NCI-H510A (cell line): ENCODE data around the gene TMEM92.
A peak's percentile ranks its signal among the peaks of the same experiment; 100 is the strongest.
"Not testable (repeated sequence)": the region's sequence is repeated elsewhere in the genome, so short reads cannot be mapped to it uniquely, and the experiment has no call there.

Experiments used
- DNase-seq: peaks from one replicate; lab custom pipeline; 2025; lab: John Stamatoyannopoulos, UW

The TMEM92 gene

GRCh38 chr17:50301891-50302584 is 27.8 kb downstream of the TMEM92 start:
- no peak for DNase-seq

- DNase-seq = no peak
Observed at GRCh38 chr17:50303051-50303450, 28.8 kb downstream of the TMEM92 start.

DNA sequence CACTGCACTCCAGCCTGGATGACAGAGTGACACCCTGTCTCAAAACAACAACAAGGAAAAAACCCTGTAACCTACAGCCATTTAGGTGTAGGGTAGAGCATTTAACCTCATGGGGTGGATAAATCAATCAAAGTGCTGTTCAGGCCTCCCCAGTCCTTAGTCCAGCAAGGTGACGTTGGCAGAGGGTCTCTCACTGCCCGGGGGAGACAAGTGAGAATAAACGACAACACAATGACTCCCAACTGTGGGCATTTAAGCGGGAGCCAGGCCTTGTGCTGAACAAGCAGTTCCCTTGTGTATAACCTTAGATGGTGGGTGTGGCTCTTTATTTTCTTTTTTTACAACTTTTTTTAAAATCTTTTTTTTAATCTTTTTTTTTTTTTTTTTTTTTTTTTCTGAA is 29.3 kb downstream of the TMEM92 start:
- DNase-seq = no peak

DNA sequence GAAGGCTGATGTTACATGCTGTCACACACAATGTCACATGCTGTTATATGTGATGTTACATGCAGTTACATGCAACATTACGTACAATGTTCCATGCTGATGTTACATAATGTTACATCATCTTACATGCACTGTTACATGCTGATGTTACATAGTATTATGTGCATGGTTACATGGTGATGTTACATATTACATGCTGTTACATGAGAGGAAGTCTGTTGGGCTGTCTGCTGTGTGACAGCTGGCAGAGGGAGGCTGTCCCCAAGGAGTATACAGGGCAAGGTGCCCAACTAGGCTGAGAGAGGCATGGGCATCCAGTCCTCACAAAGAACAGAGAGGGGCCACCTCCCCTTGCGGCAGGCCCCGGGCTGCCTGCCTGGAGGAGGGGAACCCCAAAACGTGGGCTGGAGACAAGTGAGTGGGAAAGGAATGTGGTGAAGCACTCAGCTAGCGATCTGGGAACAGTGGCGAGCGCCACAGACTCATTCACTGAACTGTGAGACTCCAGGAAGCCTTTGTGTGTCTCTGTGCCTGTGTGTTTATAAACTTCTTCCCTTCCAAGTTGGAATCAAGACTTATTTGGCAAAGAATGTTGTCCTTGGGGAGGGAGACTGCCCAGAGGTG is 30.6 kb downstream of the TMEM92 start:
- no peak for DNase-seq

- DNase-seq = no peak
Observed at GRCh38 chr17:50307654-50308053, 33.4 kb downstream of the TMEM92 start.

DNA sequence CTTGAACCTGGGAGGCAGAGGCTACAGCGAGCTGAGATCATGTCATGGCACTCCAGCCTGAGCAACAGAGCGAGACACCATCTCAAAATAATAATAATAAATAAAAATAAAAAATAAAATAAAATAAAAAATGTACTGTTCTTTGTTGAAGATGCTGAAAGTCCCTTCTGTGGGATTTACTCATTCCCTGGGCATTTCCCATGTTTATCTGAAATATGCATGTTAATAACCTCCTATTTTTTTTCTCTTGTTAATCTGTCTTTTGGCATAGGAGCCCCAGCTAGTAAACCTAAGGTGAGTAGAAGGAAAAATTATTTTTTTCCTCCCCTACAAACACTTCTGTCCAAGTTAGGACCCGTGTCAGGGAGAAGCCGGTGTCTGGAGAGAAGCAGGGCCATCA is 34.4 kb downstream of the TMEM92 start:
- no peak for DNase-seq

DNA sequence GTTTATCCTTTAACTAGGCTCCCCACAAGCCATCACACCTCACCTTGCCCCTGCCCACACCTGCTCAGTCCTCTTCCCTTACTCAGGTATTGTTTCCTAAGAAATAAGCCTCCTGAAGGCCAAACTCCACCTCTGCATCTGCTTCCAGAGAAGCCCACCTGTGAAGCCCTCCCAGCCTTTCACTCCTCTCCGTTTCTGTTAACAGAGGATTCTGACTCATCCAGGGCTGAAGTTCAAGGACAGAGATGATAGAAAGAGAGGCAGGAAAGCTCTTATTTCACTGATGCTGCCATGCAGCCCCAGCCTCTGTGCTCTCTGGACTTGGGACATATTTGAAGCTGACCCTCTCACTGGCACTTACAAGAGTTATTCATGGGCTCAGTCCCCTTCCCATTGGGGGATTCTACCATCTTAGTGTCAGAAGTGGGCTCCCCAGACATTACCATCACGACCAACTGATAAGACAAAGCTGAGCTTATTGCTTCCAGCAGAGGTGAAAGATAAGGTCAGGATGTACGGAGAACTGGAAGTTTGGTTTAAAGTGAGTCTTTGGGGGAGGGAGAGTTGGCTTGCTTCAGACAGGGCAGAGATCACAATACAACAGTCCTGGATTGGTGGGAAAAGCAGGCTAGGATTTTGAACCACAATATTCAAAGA is 36.3 kb downstream of the TMEM92 start:
- DNase-seq = no peak

DNA sequence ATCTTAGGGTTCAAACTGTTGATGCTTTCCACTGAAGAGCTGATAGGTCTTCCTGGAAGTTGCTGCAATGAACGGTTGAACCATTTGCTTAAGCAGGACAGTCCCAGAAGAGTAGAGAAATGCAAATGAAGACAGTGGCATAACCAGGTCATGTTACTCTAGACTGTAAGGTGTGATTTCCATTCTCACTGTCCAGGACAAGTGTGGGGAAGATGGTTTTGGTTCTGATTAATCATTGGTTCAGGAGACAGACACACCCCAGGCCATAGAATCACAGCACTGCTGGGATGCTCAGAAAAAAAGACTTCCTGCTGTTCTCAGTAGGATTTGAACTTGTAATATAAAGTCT is 36.8 kb downstream of the TMEM92 start:
- DNase-seq = no peak

DNA sequence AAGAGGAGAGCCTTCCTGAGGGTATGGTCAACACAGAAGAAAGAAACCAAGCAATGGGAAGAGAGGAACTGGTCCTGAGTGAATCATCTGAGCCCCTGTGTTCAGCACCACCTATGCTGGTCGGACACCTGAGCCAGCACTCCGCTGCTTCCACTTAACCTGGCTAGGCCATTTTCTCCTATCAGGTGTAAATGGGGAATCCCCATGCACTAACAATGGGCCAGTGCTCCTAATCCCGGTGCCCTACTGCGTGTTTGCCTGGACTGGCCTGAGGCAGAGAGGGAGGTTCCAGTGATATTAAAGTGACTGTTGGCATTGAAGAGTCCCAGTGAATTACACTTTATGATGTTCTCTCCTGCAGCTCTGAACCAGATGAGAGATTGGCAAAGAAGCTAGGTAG is 37.2 kb downstream of the TMEM92 start:
- no peak for DNase-seq

DNA sequence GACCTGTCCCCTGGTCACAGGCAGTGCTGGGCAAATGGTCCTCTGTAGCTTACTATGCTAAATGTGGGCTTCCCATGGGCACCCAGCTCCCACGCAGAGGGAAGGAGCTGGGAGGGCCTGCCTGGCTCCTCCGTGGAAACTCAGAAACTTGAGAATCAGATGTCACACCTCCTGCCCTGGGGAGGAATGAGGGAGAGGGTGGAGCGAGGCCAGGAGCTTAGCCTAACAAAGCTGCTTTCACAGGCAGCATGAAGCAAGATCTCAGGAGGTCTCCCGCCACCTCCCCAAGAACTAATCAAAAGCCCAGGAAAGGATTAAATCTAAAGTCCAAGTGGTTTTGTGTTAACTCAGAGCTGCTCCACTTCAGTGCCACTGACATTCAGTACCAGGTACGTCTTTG is 38.0 kb downstream of the TMEM92 start:
- DNase-seq = no peak

DNA sequence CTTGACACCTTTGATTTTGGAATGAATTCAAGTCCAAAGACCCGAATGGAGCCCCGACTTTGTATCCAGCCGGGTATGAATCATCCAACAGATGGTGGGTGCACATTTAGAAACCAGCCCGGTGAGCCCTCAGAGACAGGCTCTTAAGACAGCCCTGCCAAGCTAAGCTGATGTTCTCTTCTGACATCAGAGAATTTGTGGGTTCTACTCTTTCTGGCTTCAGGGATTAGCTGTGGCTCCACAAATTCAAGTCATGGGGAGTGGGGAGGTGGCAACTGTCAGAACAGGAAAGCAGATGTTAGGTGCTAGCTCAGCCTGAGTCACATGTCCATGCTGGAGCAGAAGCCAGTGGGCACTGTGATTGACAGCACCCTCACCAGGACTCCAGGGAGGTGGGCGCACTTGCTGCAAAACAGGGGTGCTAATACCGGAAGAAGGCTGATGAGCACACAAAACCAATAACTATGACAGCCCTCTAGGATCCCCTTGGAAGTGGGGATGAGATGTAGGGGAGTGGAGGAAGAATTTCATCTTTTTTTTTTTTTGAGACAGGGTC is 40.3 kb downstream of the TMEM92 start:
- DNase-seq = no peak

DNA sequence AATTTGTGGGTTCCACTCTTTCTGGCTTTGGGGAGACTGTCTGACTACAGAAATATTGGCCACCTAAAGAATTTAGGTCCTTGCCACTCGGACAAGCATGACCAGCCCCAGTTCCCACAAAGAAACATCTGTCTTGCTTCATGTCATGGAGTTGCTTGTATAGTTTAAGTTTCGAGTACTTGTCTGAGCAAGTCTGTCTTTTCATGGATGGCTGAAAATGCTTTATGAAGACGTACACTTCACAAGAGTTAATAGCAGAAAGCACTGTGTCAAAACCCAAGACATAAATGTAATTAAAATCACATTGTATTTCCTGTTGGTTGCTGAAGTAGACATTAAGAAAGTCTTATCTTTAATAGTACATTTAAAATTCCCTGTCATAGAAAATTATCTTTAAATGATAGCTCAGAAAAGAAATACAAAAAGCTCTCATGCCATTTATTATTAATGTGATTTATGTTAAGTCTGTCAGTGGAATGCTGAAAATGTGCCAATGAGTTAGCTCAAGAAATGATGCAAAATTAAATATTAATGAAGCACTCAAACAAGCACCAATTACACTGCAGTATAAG is 41.8 kb downstream of the TMEM92 start:
- DNase-seq = peak; percentile 42

DNA sequence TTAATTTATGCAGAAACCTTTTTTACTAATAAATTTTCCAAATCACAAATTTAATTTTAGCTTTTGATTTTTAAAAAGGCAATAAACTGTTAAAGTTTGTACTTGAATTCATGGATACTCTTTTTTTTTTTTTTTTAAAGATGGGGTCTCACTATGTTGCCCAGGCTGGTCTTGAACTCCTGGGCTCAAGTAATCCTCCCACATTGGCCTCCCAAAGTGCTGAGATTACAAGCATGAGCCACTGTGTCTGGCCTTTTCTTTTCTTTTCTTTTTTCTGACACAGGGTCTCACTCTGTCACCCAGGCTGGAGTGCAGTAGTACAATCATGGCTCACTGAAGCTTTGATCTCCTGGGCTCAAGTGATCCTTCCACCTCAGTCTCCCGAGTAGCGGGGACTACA is 42.4 kb downstream of the TMEM92 start:
- not testable (repeated sequence) for DNase-seq

DNA sequence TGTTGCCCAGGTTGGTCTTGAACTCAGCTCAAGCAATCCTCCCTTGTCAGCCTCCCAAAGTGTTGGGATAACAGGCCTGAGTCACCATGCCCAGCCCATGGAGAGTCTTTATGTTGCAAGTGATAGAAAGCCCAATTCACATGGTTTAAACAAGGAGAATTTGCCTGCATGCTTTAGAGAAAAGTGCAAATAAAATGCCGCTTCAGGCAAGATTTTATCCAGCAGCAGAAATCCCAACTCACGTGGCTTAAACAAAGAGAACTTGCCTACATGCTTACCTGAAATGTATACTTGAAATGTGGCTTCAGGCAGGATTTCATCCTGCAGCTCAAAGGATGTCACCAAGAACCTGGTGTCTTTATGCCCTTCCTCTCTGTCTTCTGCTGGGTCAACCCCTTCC is 42.9 kb downstream of the TMEM92 start:
- DNase-seq = no peak

DNA sequence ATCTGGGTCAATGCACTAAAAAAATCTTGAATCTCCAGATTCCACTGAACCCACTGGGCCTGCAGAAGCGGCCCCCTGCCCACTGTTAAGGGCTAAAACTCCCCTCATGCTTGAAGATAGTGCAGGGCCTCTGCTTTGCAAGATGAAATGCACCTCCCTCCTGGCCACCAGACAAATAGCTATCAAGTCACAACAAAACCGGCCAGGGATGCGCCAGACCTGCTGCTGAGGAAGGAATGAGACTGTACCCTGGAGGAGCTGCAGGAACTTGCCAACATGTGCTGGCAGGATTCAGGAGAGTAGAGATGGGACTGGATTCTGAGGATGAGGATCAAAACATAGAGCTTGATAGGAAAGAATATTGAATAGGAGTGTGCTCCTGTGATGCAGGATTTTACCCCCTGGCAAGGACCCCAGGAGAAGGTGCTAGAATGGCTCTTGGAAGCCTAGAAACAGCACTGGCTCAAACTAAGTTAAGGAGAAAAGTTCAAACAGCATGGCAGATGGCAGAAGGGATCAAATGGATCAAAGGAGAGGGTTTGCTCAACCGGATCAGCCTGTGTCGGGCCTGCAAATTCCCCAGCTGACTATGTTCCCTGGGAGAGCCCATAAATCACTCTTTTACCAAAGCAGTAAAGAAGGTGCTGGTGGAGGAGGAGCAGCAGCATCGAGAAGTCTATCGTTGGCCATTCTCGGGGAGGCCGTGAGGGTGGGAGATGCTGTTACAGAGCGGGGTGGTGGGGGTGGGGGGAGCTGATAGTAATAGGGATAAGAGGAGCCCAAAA is 44.4 kb downstream of the TMEM92 start:
- peak; percentile 70 for DNase-seq

DNA sequence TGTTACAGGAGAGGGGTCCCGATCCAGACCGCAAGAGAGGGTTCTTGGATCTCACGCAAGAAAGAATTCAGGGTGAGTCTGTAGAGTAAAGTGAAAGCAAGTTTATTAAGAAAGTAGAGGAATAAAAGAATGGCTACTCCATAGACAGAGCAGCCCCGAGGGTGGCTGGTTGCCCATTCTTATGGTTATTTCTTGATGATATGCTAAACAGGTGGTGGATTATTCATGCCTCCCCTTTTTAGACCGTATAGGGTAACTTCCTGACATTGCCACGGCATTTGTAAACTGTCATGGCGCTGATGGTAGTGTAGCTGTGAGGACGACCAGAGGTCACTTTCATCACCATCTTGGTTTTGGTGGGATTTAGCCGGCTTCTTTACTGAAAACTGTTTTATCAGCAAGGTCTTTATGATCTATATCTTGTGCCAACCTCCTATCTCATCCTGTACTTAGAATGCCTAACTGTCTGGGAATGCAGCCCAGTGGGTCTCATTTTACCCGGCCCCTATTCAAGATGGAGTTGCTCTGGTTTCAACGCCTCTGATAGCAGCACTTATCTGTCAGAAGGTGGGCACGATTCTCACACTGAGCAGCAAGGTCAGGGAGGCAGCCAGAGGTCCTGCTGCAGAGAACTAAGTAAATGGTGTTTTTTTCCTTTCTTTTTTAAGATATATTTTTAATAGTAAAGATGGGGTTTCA is 45.2 kb downstream of the TMEM92 start:
- DNase-seq = no peak

- no peak for DNase-seq
Observed at GRCh38 chr17:50322271-50322670, 48.0 kb downstream of the TMEM92 start.

DNA sequence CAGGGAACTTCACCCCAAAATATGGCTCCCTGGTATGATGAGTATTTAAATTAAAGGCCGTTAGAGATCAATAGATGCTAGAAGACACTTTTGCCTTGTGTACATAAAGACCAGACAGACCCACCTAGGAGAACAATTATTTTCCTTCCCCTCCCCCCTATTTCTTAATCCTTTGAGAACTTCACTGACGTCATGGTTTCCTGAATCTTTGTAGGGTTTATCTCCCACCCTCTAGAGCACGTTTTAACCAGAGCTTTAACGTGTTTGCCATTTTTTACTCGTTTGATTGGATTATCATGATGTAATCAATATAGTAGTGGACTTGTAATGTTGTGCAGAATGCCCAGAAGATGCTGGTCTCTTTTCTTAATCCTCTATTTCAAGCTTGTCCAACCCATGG is 48.8 kb downstream of the TMEM92 start:
- no peak for DNase-seq

DNA sequence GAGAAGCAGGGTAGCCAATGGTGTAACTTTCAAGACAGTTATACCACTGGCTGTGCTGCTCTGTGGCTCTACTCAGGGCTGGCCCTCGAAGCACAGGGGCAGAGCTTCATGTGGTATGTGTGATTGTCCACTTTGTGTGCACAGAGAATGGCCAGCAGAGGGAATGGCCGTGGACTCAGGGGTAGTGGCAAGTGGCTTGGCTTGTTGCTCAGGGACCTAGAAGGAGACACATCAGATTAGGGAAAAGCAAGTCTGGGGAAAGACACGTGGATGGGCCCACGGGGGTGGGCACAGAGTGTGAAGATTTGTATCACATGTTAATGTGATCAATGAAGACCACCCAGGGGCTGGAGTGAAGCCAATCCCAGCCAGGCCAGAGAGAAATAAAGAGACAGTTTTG is 51.6 kb downstream of the TMEM92 start:
- no peak for DNase-seq

- no peak for DNase-seq
Observed at GRCh38 chr17:50326831-50327364, 52.6 kb downstream of the TMEM92 start.
